NCI-H2171 (cell line): ENCODE data around the gene PTPN18.
"Not testable (repeated sequence)": the region's sequence is repeated elsewhere in the genome, so short reads cannot be mapped to it uniquely, and the experiment has no call there.

Source experiments
- DNase-seq: peaks from one replicate; lab custom pipeline; 2025; lab: John Stamatoyannopoulos, UW

Gene PTPN18, protein sequence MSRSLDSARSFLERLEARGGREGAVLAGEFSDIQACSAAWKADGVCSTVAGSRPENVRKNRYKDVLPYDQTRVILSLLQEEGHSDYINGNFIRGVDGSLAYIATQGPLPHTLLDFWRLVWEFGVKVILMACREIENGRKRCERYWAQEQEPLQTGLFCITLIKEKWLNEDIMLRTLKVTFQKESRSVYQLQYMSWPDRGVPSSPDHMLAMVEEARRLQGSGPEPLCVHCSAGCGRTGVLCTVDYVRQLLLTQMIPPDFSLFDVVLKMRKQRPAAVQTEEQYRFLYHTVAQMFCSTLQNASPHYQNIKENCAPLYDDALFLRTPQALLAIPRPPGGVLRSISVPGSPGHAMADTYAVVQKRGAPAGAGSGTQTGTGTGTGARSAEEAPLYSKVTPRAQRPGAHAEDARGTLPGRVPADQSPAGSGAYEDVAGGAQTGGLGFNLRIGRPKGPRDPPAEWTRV

DNA sequence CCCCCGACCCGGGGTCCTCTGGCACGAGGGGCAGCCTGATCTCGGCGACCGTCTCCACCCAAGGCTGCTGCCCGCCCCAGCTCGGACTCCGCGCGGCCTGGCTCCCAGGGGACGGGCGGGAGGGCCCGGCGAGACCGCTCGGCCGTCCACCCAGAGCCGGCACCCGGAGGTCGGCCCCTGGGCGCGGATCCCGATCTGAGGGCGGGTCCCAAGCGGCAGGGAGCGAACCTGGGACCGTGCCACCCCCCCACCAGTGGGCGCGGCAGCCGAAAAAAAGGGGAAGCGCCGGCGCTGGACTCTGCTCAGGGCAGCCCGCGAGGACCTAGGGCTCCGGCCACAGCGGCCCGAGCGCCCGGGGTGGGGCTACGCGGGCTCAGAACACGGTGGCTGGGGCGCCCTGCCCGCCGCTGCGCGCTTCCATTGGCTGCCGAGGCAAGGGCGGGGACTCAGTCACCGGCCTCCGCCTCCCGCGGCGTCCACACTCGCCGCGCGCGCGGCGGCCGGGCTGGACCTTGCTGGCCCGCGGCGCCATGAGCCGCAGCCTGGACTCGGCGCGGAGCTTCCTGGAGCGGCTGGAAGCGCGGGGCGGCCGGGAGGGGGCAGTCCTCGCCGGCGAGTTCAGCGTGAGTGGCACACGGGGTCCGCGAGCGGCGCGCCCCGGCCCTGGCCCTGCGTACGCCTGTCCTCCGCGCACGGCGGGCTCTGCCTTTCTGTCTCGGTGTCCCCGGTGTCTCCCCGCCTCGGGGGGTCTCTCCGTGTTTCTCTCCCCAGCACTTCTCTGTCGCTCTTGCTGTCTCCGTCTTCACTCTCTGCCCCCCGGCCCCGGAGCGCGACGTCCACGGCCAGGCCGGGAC, at the start of gene PTPN18:
PTPN18 (plus strand) TSS at position 479 of the 854 bp plus-strand sequence; CDS start at position 531, 52 bp downstream.
- peak; percentile 48 for DNase-seq

DNA sequence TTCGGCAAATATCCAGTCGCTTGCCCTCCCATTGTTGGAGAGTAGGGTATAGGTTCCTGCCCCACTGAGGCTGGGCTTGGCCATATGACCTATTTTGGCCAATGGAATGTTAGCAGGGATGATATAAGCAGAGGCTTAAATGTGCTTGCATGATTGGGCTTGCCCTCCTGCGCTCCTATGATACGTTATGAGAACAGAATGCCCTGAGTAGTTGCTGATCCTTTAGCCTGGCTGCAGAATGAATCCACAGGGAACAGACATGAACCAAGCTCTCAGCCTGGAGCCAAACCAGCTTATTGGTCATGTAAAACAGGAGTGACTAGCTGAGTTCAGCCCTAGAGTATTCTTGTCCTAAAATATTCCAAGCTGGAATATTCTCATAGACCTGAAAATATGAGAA, 48.0 kb upstream of the PTPN18 start:
- no peak for DNase-seq

DNA sequence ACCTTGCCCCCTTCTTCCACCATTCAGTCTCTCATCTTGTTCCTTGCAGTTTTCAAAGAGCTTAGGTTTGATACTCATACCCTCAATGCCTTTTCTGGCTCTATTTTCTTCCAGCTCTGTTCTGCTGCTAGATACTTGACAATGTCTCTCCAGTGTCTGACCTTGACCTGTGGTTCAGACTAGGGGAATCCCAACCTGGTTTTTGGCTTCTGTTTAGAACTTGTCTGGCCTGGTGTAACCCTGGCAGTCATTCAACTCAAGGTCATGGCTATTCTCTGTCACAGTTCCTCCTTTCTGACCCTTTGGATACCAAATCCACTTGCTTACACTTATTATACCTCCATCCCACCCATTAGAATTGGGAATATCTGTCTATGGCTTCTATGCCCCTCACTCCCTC, 45.0 kb upstream of the PTPN18 start:
- DNase-seq: no peak

DNA sequence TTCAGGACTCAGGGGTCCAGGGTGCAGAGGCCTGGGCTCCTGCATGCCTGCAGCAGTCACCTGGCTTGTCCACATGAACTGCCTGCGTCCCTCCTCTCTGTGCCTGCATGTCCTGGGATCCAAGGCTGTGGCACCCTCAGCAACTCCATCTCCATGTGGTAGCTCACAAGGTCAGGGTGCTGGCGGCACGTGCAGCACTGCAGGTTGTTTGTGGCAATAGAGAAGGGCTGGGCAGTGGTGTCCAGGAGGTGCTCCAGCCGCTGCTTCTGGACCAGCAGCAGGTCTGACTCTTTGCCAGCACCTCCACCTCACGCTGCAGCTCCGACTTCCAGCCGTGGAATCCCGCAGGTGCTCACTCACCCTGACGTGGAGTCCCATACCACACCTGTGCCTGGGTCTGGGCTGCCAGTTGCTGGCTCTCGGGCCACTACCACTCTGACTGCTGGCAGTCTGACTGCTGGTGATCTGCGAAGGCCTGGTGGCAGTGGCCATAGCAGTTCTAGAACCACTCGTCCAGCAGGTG, 42.0 kb upstream of the PTPN18 start:
- DNase-seq: no peak

DNA sequence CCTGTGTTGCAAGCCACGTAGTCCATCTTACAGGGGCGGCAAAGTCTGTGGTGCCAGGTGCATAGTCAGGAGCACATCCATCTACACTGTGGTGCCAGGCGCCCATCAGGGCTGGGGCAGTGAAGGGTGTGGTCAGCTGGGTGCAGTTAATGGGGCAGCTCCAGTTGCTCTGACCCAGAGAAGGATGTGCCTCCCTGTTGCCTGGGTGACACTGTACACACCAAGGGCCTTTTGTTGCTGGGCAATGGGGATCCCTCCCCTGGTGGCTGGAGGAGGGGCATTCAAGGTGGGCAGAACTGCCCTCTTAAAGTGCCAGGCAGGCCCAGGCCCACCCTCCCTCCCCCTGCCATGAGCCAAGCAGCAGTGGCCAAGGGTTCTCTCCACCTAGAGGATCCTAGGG, 41.5 kb upstream of the PTPN18 start:
- no peak for DNase-seq

DNA sequence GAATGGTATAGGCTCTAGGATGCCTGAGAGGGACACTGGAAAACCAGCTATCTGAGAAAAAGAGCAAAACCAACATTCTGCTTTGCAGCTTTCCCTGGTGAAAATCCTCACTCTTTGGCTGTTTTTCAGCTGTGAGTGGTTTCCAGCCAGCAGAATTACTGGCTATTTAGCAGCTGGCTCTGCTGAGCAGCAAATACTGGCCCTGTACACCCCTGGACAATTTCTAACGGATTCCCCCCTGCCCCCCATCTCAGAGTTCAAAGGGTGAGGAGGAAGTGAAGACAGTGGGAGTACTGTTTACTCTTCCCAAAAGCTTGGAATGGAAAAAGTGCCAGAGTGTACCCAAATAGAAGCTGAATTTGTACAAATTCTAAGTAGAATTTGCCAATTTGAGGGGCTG, 39.3 kb upstream of the PTPN18 start:
- no peak for DNase-seq

DNA sequence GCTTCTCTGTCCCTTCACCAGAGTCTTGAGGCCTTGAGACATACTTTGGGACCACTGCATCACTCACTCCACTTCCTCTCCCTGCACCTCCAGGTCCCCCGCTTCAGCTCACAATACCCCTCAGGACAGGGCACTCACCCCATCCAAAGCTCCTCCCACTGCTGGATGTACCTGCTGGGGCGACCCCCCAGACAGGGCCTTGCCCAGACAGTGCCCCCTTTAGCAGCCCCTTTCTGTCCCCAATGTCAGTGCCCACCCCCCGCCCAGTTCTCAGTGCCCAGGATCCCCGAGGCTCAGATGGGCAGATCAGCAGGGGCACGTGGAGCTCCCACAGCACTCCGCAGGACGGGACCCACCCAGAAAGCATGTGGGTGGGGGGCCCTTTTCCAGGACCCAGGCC, 37.0 kb upstream of the PTPN18 start:
- no peak for DNase-seq

DNA sequence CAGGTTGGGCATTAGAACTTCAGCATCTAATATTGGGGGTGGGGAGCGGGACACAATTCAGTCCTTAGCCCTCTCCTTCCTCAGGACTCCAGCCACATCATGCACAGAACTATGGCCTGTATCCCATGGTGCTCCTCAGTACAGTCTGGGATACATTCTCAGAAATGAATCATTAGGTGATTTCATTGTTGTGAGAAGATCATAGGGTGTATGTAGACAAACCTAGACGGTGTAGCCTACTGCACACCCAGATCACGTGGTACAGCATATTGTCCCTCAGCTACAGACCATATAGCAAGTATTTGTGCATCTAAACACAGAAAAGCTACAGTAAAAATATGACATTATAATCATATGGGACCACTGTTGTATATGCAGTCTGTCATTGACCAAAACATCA, 36.3 kb upstream of the PTPN18 start:
- no peak for DNase-seq

DNA sequence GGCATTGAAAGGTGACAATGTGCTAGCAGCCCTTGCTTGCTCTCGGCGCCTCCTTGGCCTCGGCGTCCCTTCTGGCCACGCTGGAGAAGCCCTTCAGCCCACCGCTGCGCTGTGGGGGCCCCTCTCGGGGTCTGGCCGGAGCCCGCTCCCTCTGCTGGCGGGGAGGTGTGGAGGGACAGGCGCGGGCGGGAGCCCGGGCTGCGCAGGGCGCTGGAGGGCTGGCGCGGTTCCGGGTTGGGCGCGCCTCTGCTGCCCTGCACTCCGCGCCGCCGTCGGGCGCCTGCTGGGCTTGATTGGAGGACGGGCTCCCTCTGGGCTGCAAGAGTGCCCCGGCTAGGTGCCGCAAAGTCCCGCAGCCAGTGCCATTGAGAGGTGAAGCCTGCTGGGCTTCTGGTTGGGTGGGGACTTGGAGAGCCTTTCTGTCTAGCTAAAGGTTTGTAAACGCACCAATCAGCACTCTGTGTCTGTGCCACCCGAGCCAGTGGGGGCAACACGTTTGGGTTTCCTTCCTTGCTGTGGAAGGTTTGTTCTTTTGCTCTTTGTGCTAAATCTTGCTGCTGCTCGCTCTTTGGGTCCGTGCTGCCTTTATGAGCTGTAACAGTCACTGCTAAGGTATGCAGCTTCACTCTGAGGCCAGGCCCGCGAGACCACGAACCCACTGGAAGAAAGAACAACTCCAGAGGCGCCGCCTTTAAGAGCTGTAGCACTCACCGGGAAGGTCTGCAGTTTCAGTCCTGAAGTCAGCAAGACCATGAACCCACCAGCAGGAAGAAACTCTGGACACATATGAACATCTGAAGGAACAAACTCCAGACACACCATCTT, 27.9 kb upstream of the PTPN18 start:
- no peak for DNase-seq

DNA sequence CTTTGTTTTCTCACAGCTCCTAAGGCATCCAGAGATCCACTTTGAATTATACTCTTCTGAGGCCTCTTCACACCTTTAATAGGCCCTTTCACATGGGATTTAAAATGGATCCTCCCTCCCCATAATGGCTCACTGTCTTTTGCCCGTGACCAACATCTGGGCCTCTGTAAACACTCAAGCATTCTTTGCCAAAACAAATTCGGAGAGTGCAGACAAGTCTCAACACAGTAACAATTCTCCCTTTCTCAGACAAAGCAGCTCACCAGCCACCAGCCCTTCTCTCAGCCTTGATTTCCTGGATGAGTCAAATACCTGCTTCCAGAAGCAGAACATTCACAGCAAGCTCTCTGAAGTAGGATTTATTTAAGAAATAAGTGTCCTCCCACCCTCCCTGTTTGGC, 27.1 kb upstream of the PTPN18 start:
- DNase-seq: peak; percentile 43

DNA sequence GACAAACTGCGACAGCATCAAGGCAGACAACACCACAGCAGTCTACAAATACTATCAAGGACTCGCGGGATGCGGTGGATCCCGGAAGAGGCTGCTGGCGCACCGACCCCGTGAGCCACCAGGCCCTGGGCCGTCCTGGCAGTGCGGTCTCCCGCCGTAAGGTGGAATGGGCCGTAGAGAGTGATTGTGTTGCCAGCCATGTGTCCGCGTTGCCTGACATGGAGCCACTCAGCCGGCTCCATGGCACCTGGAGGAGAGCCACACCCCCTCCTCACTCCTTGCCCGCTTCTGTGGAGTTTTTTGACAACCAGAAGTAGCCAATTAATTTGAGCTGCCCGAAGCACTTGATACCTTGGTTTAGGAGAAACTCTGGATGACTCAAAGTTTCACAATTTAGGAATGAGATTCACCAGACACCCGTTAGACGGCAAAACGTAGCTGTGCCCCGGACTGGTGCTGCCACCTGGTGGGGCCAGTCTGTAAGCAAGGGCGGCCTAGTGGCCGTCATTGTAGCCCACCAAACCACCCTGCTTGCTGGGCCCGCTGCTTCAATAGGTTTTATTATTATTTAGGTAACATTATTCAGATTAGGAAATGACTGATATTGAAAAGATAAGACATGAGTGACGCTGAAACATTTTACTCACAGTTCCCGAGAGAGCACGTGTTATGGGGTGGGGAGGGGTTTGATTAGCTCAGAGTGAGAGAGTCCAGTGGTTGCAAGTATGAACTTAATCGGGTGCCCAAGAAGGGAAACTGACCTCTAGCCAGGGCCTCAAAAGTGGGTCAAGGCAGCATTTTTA, 23.4 kb upstream of the PTPN18 start:
- peak; percentile 42 for DNase-seq

DNA sequence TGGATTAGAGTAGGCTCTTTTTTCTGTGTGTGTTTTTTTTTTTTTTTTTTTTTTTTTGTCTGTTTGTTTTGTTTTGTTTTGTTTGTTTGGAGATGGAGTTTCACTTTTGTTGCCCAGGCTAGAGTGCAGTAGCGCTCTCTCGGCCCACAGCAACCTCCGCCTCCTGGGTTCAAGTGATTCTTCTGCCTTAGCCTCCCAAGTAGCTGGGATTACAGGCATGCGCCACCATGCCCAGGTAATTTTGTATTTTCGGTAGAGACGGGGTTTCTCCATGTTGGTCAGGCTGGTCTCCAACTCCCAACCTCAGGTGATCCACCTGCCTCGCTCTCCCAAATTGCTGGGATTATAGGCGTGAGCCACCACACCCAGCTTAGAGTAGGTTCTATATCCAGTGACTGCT, 22.6 kb upstream of the PTPN18 start:
- DNase-seq: not testable (repeated sequence)

DNA sequence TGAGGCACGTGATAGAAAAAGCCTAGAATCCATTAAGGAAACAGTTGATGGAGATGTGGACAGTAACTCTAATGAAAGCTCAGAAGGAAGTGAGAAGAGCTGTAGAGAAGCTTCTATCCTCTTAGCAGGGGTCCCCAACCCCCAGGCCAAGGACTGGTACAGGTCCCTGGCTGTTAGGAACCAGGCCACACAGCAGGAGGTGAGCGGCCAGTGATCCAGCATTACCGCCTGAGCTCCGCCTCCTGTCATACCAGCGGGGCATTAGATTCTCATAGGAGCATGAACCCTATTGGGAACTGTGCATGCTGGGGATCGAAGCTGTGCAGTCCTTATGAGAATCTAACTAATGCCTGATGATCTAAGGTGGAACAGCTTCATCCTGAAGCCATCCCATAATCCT, 21.8 kb upstream of the PTPN18 start:
- no peak for DNase-seq

DNA sequence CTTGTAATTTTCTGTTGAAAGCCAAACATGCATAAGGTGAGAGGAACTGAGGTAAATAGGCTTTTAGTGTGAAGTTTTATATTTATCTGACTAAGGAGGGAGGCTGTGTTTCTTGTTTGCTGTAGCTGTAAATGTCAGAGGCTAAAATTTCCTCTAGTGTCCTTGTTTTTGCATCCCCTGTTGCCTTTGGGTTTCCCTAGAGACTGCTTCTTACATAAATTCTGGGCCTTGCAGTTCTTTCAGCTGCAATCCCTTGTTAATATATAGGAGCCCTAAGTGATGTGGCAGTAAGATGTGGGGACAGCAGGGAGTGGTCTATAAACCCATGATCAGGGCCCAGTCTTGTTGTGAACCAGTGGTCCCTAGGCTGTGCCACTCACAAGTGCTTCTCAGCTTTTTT, 20.6 kb upstream of the PTPN18 start:
- no peak for DNase-seq

DNA sequence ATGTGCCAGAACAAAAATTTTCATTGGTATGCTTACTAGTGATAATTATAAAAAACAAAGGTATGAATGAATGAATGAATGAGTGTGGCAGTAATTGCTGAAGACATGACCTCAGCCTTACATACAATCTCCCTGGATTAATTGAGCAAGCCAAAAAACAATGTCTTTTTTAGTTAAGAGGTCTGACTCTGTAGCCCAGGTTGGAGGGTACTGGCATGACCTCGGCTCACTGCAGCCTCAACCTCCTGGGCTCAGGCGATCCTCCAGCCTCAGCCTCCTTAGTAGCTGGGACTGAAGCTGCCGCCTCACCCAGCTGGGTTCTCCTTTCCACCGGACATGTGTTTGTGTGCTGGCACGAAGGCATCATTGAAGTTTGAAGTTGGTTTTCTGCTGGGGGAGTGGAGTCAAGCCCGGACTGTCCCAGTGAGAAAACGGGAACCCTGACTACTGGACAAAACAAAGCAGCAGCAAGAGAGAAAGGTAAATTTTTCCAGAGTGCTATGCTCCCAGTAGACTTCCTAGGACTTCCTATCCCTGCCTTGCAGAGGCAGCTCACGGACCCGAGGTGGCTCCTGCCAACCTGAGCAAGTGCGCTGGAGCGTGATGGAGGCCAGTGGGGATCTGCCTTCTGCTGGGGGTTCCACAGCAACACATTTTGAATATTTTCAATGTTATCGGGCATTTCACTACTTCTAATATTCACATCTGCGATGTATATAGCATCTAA, 19.5 kb upstream of the PTPN18 start:
- DNase-seq: no peak

DNA sequence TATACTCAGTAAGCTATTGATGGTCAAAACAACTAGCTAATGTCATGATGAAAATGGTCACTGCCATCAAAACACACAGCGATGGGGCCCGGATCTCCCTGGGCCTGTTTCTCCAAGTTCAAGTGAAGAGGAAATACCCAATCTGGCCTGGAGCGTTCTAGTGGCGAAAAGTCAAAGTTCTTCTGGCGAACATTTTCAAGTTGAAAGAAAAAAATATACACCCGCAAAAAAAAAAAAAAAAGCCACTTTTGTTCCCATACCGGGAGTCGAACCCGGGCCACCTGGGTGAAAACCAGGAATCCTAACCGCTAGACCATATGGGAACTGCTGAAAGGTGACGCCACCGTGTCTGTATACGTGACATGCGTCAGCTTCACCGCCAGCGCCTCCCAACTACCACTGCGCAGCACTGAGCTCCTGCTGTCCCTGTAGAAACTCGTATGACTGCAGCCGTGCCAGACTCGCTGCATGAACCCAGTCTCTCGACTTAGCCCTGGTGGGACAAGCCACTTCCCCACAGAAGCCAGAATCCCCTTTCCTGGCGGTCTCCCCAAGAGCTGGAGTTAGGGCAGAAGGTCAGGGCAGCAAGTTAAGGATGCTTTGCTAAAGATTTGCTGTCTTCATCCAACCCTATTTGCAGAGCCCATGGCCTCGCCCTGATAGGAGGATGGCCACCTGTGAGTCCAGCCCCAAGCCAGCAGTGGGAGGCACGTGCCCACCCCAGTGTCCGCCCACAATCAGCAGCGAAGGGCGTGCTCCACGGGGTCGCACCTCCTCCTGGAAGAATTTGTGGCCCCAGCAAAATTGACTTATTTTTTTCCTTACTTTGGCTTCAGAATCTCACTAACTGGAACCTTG, 18.8 kb upstream of the PTPN18 start:
- peak; percentile 21 for DNase-seq

DNA sequence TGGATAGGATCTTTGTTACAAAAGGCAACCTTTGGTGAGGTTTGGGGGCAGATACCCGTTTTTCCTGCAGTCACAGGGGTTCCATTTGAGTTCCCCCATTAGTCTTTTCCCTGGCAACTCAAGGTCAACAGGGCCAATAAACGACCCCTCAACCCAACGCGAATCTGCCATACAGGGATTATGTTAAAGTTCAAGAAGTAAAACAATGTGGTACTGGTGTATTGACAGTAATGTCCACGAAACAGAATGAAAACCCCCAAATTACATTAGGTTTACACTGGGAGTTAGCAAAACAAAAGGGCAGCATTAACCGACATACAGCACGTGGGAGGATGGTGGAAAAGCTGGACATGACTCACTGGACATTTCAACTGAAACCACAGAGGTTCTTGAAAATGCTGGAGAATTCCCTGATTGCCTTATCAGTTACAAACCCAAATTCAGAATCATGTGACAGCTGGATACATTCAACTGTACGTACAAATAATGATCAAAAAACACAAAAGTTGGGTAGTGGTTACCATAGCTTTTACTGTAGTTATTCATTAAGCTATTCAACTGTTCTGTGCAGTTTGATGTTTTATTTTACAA, 18.0 kb upstream of the PTPN18 start:
- DNase-seq: no peak

DNA sequence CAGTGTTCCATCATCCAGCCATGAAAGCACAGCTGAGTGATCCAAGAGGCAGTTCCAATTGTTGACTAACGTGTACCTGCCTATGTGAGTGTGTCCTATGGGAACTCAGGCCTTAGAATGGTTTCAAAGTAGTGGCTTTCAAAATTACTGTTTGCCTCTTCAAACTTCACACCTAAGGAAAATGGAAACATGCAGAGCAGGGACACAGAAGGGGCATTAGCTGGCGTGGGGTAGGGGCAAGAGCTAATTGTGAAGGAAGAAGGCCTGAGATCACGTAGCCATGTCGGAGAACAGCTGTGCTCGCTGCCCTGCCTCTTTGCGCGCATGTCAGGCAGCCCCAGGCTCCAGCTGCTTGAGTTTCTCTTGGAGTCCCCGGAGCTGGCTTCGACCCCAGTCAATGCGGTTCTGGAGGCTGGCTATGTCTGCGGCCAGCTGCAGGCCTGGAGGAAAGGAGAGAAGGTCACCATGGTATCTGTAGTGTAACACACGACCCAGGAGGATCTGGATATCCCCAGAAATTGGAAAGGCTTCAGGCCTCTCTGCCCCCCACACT, 17.0 kb upstream of the PTPN18 start:
- DNase-seq: no peak
